ENCODE measurements around the gene OR6C4.
"Not testable (repeated sequence)": the region's sequence is repeated elsewhere in the genome, so short reads cannot be mapped to it uniquely, and the experiment has no call there.

Gene OR6C4

DNA sequence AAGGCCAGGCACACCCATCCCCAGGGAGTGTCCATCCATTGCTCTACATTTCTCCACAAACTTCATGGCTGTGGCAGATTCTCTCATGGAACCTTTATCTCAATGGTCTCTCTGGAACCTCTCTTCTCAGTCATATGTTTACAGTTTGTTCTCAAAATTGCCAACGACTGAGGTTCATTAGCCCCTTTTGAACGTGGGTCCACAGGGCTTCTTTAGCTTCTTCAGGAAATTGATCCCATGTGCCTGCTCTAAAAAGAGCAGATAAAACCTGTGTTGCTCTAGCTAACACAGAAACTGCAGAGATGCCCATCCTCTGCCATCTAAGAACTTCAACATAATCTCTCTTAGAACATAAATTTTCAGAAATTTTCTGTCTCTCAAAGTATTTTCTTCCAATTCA is at the start of gene OR6C4:
OR6C4 (plus strand) TSS at position 301 of the 400 bp plus-strand sequence. CDS start 1,625 bp downstream, outside the sequence.
- no peak for DNase-seq

DNA sequence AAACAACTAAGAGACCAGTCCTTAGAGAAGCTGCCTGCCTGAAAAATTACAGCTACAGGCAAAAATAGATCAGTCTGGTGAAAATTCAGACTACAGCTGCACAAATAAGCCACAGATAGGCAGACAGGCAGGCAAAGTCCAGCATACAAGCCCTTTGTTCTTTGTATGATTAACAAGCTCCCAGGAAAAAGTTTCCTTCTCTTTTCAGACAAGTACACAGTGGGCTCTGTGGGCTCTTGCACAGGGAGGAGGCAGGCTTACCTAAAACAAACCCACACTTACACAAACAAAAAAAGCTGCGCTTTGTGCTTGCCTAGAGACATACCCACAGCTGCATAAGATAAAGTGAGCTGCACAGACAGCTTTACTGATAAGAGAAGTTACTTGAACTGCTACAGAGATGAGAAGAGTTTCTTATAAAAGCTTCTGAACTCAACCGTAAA is 49.6 kb upstream of the OR6C4 start:
- DNase-seq: no peak

DNA sequence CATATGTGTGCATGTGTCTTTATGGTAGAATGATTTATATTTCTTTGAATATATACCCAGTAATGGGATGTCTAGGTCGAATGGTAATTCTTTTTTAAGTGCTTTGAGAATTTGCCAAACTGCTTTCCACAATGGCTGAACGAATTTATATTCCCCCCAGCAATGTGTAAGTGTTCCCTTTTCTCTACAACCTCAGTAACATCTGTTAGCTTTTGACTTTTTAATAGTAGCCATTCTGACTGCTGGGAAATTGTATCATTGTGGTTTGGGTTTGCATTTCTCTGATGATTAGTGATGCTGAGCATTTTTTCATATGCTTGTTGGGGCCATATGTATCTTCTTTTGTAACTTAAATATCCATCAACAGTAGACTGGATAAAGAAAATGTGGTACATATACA is 47.8 kb upstream of the OR6C4 start:
- no peak for DNase-seq

DNA sequence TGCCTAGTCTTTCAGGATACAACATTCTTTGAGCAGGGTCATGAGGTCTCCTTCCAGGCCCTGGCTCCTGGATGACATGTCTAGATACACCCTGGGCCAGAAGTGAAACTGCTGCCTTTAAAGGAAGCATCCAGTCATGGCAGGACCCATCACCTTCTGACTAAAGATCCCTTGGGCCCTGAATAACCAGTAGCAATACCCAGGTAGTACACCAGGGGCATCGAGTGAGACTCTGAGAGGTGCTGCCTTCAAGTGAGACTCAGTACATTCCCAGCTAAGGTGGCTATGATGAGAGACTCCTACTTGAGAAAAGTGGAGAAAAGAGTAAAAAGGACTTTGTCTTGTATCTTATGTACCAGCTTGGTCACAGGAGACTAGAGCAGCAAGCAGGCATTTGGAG is 33.7 kb upstream of the OR6C4 start:
- DNase-seq: peak; percentile 16

DNA sequence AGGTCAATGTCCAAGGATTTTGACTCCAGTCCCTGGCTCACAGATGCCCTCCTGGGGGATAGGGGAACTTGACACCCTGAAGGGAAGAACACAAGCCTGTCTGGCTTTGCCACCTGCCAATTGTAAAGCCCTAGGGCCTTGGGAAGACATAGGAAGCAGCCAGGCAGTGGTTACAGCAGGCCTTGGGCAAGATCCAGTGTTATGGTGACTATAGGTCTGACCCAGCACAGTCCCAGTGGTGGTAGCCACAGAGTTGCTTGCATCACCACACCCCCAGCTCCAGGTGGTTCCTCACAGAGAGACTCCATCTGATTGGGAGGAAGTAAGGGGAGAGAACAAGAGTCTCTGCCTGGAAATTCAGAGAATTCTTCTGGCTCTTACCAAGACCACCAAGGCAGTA is 33.0 kb upstream of the OR6C4 start:
- peak; percentile 74 for DNase-seq

DNA sequence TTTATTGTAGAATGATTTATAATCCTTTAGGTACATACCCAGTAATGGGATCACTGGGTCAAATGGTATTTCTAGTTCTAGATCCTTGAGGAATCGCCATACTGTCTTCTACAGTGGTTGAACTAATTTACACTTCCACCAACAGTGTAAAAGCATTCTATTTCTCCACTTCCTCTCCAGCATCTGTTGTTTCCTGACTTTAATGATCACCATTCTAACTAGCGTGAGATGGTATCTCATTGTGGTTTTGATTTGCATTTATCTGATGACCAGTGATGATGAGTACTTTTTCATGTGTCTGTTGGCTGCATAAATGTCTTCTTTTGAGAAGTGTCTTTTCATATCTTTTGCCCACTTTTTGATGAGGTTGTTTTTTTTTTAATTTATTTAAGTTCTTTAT is 1.2 kb upstream of the OR6C4 start:
- peak; percentile 50 for DNase-seq

DNA sequence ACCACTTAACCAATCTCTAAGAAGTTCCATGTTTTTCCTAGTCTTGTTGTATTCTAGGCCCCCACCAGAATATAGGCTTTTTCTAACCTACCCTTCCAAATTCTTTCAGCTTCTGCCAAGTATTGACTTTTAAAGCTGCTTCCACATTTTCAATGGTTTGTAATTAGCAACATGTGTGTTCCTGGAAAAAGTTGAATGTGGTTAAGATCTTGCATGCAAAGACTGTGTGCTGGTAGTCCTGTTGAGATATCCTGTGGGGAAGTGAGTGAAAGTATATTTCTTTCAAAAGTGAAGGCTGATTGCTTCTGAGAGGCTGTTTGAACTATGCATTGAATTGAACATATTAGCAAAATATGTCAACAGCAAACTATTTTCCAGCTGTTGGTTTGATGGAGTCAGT is 646 bp upstream of the OR6C4 start:
- peak; percentile 96 for DNase-seq

DNA sequence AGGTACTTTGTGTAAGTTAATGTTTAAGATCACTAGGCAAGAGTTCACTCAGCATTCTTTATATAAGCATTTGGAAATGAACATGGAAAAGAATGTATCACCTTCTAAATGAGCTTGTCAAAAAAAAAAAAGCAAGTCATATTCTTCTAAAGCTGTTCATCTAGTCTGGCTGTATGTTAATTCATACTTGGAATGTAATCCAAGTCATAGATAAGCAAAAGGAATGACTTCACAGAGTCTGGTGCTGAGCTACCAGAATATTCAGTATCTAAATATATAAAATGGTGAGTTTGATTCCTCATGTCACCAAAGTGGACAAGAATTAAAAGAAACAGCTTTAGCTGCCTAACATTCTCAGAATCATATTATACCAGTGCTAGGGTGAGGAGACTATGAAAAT is 4.9 kb downstream of the OR6C4 start:
- DNase-seq: no peak

DNA sequence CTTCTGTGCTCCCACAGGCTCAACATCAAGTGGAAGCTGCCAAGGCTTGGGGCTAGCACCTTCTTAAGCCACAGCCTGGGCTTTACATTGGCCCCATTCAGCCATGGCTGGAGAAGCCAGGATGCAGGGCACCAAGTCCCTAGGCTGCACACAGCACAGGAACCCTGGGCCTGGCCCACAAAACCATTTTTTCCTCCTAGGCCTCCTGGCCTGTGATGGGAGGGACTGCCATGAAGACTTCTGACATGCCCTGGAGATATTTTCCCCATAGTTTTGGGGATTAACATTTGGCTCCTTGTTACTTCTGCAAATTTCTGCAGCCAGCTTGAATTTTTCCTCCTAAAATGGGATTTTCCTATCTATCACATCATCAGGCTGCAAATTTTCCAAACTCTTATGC is 20.7 kb downstream of the OR6C4 start:
- DNase-seq: not testable (repeated sequence)

DNA sequence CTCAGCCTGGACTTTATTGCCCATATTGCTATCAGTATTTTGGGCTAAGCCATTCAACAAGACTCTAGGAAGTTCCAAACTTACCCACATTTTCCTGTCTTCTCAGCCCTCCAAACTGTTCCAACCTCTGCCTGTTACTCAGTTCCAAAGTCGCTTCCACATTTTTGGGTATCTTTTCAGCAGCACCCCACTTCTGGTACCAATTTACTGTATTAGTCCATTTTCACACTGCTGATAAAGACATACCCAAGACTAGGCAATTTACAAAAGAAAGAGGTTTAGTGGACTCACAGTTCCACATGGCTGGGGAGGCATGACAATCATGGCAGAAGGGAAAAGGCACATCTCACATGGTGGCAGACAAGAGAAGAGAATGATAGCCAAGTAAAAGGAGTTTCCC is 21.3 kb downstream of the OR6C4 start:
- DNase-seq: not testable (repeated sequence)

DNA sequence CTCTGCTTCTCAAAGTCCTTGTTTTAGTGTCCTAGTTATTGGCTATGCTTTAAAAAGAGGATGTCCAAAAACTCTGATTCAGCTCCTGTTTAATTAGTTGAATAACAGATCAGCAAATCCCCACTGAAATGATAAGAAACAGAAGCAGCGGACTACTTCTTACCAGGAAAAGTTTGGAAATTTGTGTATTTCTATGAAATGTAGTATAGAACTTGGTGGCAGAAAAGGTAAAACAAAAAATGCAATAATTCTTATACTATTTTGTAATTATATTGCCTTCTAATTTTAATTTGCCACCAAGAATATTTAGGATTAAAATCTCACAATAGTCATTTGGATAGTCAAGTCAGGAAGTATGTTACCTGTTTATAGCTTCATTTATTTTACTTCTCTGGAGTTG is 22.8 kb downstream of the OR6C4 start, which contains the start of gene OR2AP1:
OR2AP1 (plus strand) TSS at position 301 of the 400 bp plus-strand sequence. CDS start 1,947 bp downstream, outside the sequence.
- DNase-seq: no peak

DNA sequence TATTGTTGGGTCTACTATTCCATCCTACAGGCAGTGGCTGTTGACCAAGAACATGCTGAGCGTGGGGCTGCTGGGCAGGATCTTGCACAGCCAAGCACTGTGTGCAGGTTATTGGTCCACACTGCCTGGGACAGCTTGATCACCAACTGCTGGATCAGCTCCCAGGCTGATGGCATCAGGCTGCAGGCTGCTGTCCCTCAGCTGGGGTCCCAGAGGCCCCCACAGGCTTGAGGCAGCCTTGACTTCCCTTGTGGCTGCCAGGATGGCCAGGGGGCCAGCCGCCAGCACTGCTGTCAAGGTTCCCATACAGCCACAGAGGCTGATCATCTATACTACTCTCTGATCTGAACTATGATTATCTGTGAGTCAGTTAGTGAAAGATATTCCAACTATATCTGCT is 32.7 kb downstream of the OR6C4 start:
- no peak for DNase-seq

DNA sequence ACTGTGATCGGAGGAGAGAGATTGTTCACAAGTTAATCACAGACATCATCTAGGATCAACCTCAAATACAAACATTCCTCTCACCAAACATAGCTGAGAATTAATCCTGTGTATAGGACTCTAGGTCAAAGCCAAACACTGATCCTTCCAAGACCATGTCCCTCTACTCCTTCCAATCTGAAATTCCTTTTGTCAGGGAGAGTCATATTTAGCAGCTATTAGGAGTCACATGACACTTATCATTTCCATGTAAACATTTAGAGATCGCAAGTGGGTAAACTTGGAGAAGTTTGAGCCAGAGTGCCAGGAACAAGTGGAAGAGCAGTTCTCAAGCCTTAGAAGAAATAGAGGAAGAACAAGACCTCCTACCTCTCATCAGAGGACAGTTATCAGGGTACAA is 36.4 kb downstream of the OR6C4 start:
- DNase-seq: no peak

DNA sequence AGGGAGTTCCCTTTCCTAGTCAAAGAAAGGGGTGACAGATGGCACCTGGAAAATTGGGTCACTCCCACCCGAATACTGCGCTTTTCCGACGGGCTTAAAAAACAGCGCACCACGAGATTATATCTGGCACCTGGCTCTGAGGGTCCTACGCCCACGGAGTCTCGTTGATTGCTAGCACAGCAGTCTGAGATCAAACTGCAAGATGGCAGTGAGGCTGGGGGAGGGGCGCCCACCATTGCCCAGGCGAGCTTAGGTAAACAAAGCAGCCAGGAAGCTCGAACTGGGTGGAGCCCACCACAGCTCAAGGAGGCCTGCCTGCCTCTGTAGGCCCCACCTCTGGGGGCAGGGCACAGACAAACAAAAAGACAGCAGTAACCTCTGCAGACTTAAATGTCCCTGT is 40.8 kb downstream of the OR6C4 start:
- DNase-seq: not testable (repeated sequence)
